ENCODE measurements around the gene CASP10.

GRCh38 chr2:201234663-201235135 lies 51.8 kb downstream of the CASP10 start:
- TF ChIP-seq, protein P1, sequence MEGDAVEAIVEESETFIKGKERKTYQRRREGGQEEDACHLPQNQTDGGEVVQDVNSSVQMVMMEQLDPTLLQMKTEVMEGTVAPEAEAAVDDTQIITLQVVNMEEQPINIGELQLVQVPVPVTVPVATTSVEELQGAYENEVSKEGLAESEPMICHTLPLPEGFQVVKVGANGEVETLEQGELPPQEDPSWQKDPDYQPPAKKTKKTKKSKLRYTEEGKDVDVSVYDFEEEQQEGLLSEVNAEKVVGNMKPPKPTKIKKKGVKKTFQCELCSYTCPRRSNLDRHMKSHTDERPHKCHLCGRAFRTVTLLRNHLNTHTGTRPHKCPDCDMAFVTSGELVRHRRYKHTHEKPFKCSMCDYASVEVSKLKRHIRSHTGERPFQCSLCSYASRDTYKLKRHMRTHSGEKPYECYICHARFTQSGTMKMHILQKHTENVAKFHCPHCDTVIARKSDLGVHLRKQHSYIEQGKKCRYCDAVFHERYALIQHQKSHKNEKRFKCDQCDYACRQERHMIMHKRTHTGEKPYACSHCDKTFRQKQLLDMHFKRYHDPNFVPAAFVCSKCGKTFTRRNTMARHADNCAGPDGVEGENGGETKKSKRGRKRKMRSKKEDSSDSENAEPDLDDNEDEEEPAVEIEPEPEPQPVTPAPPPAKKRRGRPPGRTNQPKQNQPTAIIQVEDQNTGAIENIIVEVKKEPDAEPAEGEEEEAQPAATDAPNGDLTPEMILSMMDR (IDR thresholded peaks at IDR 0.05): no peak
- TF ChIP-seq POLR2A (IDR thresholded peaks at IDR 0.05): no peak
